HG03045 (cell line): ENCODE measurements around the gene RING1.
"Not testable (repeated sequence)": the region's sequence is repeated elsewhere in the genome, so short reads cannot be mapped to it uniquely, and the experiment has no call there.

Experiments
- ATAC-seq: cut with Tn5 transposase; IDR thresholded peaks from one replicate; pipeline ENCODE4 v1.9.1; 2021; ENCODE audit warnings: mild to moderate bottlenecking, moderate library complexity; ENCODE audit not compliant: unreplicated experiment

Gene RING1

GRCh38 chr6:33205191-33206026 lies 2.9 kb upstream of the RING1 start:
- ATAC-seq, result no peak

- ATAC-seq, result no peak
Observed at GRCh38 chr6:33206027-33206863, 2.1 kb upstream of the RING1 start.

GRCh38 chr6:33206864-33207551 lies 1.3 kb upstream of the RING1 start:
- ATAC-seq, result no peak

GRCh38 chr6:33207552-33208090 lies 679 bp upstream of the RING1 start:
- ATAC-seq, result no peak

- no peak for ATAC-seq
Observed at GRCh38 chr6:33209856-33210255, 1.6 kb downstream of the RING1 start.

GRCh38 chr6:33211136-33211535 lies 2.8 kb downstream of the RING1 start:
- ATAC-seq, result no peak

GRCh38 chr6:33211666-33212422 lies 3.5 kb downstream of the RING1 start:
- no peak for ATAC-seq

- no peak for ATAC-seq
Observed at GRCh38 chr6:33212857-33213165, 4.5 kb downstream of the RING1 start.

GRCh38 chr6:33213166-33213988 lies 5.1 kb downstream of the RING1 start:
- ATAC-seq, result no peak

GRCh38 chr6:33213989-33214335 lies 5.7 kb downstream of the RING1 start:
- no peak for ATAC-seq

- no peak for ATAC-seq
Observed at GRCh38 chr6:33215271-33216116, 7.2 kb downstream of the RING1 start.

- no peak for ATAC-seq
Observed at GRCh38 chr6:33216117-33216649, 7.9 kb downstream of the RING1 start.

GRCh38 chr6:33217246-33217645 lies 8.9 kb downstream of the RING1 start:
- ATAC-seq, result no peak

GRCh38 chr6:33217681-33218080 lies 9.4 kb downstream of the RING1 start:
- no peak for ATAC-seq

GRCh38 chr6:33226503-33227120 lies 18.3 kb downstream of the RING1 start:
- not testable (repeated sequence) for ATAC-seq

- ATAC-seq, result no peak
Observed at GRCh38 chr6:33235221-33235634, 26.9 kb downstream of the RING1 start.

- ATAC-seq, result no peak
Observed at GRCh38 chr6:33236328-33236727, 28.0 kb downstream of the RING1 start.

- no peak for ATAC-seq
Observed at GRCh38 chr6:33236852-33237251, 28.6 kb downstream of the RING1 start.
